ENCODE measurements around the gene LUC7L3. TPM values are rescaled to one million over a fixed set of nuclear protein-coding genes. Genes with fewer than 3 reads are reported as not detected.
A peak's percentile ranks its signal among the peaks of the same experiment; 100 is the strongest.

Gene LUC7L3
- total and polyA plus RNA-seq, 2 of the 13 experiments (the other 11 are each of a cell fraction or from before 2014, with no cell fraction given), result 108 to 120 TPM

- peak overlapping the region; percentile 95 for H3K4me2 ChIP-seq (ENCODE audit: low read depth, low read length)
- H3K4me3 ChIP-seq (replicated peaks in 1 of 3; ENCODE audit: insufficient read depth in 1 of 3, low read depth in 2 of 3, low read length in 3 of 3), result peak overlapping the region; percentile 36 to 96 (median 38); a peak in 5 of 6 replicates
- H2AFZ ChIP-seq (ENCODE audit: low read length), result no peak overlapping the region
- H4K20me1 ChIP-seq (ENCODE audit: insufficient read depth, low read length), result peaks cover 81% of the 10 kb centered on the region
- peak overlapping the region; percentile 43 for H3K9ac ChIP-seq (ENCODE audit: insufficient read depth, low read depth, low read length)
- peak overlapping the region; percentile 1 for H3K27ac ChIP-seq (ENCODE audit: extremely low read length, insufficient read depth, low read length)
- no peaks in the 10 kb centered on the region for H3K9me3 ChIP-seq (ENCODE audit: low read length)
- FAIRE-seq, result no peak
- WGBS (ENCODE audit: low lambda C conversion rate), result 16% methylated on average over 3 of the region's 3 CpGs
- intact Hi-C loops (cut with micrococcal nuclease; ENCODE audit: unreplicated experiment), result no loop called here
- DNase-seq (ENCODE audit: low spot score), result no peak
- H3K27me3 ChIP-seq (ENCODE audit: control insufficient read depth in 1 of 2, insufficient read depth in 2 of 2, low read length in 2 of 2), result no peaks in the 10 kb centered on the region
- ATAC-seq, result no peak
- CTCF ChIA-PET (ENCODE audit: low intra/inter-chr PET ratio, low total read pairs), result no interaction called here
- BruUV-seq (replicated peaks), result no TSS peak
- H3K79me2 ChIP-seq (ENCODE audit: insufficient read depth, low read length), result peaks cover 83% of the 10 kb centered on the region
- in situ Hi-C loops (cut with HindIII; ENCODE audit: extremely low pct_ligation_motif_present, low pct_unique_long_range_greater_than_20kb), result no loop called here
- TF ChIP-seq KMT2A (CRISPR knock-in tag; IDR thresholded peaks at IDR 0.05) (no peak), ZBTB39 (CRISPR knock-in tag; IDR thresholded peaks at IDR 0.05) (no peak), MEIS1 (CRISPR knock-in tag; IDR thresholded peaks at IDR 0.05; ENCODE audit: borderline replicate concordance) (no peak), YEATS4 (CRISPR knock-in tag; IDR thresholded peaks at IDR 0.05; ENCODE audit: borderline replicate concordance) (no peak), RBAK (CRISPR knock-in tag; IDR thresholded peaks at IDR 0.05) (no peak), ERF (CRISPR knock-in tag; IDR thresholded peaks at IDR 0.05) (peak; percentile 20; the same call in 1 of the 2 replicates), ZNF225 (CRISPR knock-in tag; IDR thresholded peaks at IDR 0.05) (no peak), SRF (IDR thresholded peaks at IDR 0.05; ENCODE audit: low read depth, low read length) (no peak), ZNF720 (CRISPR knock-in tag; IDR thresholded peaks at IDR 0.05) (no peak), ZBTB21 (CRISPR knock-in tag; IDR thresholded peaks at IDR 0.05) (no peak), SAP130 (CRISPR knock-in tag; IDR thresholded peaks at IDR 0.05; ENCODE audit: low read depth) (no peak; the same call in 1 of the 2 replicates)
- TF ChIP-seq, protein P1, sequence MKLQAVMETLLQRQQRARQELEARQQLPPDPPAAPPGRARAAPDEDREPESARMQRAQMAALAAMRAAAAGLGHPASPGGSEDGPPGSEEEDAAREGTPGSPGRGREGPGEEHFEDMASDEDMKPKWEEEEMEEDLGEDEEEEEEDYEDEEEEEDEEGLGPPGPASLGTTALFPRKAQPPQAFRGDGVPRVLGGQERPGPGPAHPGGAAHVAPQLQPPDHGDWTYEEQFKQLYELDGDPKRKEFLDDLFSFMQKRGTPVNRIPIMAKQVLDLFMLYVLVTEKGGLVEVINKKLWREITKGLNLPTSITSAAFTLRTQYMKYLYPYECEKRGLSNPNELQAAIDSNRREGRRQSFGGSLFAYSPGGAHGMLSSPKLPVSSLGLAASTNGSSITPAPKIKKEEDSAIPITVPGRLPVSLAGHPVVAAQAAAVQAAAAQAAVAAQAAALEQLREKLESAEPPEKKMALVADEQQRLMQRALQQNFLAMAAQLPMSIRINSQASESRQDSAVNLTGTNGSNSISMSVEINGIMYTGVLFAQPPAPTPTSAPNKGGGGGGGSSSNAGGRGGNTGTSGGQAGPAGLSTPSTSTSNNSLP (IDR thresholded peaks at IDR 0.05; ENCODE audit: low read depth, low read length), result 0 out of 2 replicates have a peak, but pooled peaks have one; percentile 7
- POLR2A ChIA-PET, result no interaction called here
- H3K36me3 ChIP-seq (replicated peaks in 1 of 2; ENCODE audit: control insufficient read depth in 1 of 2, insufficient read depth in 2 of 2, low read length in 2 of 2), result peaks cover 1 to 6% of the 10 kb centered on the region in 2 experiments; a peak in 1 of 5 replicates
- peaks cover 71% of the 10 kb centered on the region for H3K4me1 ChIP-seq (ENCODE audit: insufficient read depth, low read length)
Observed at GRCh38 chr17:50722746-50723145, 3.3 kb downstream of the LUC7L3 start.
